GM11168 (cell line): ENCODE results near the gene IPO5.
"Not testable (repeated sequence)": the region's sequence is repeated elsewhere in the genome, so short reads cannot be mapped to it uniquely, and the experiment has no call there.

Experiments
- in situ Hi-C: fragments of 300-500 bp; cut with MboI; formaldehyde crosslinking; loops from one replicate; pipeline ENCODE4 v1.12.0; 2022; ENCODE audit warnings: low sequenced_read_pairs; ENCODE audit not compliant: unreplicated experiment

Gene IPO5

GRCh38 chr13:97946951-97947588, 6.4 kb upstream of the IPO5 start:
- in situ Hi-C loops, result no loop called here

DNA sequence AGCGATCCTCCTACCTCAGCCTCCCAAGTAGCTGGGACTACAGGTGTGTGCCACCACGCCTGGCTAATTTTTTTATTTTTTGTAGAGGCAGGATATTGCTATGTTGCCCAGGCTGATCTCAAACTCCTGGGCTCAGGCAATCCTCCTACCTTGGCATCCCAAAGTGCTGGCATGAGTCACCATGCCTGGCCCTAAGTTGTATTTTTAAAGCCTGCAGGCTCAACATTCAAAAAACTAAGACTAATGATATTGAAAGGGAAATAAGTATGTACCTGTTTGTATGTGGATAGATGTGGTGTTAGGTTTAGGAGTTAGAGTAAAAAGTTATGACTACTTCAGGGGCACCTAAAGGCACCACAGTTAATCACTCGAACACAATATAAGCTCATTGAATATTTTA, 5.4 kb upstream of the IPO5 start:
- in situ Hi-C loops, result no loop called here

- in situ Hi-C loops, result not testable (repeated sequence)
Observed at GRCh38 chr13:97949316-97949715, 4.2 kb upstream of the IPO5 start.

- in situ Hi-C loops, result no loop called here
Observed at GRCh38 chr13:97951376-97951775, 2.1 kb upstream of the IPO5 start.

DNA sequence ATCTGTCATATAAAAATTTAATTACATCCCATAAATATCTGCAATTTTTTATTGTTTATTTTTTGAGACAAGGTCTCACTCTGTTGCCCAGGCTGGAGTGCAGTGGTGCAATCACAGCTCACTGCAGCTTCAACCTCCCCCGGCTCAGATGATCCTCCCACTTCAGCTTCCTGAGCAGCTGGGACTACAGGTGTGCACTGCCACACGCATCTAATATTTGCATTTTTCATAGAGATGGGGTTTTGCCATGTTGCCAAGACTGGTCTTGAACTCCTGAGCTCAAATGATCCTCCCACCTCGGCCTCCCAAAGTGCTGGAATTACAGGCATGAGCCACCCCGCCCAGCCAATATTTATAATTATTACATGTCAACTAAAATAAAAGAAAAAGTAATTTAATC, 644 bp upstream of the IPO5 start:
- in situ Hi-C loops, result not testable (repeated sequence)

GRCh38 chr13:97961340-97961739, 7.9 kb downstream of the IPO5 start:
- in situ Hi-C loops, result no loop called here

GRCh38 chr13:97962887-97963286, 9.4 kb downstream of the IPO5 start:
- in situ Hi-C loops, result no loop called here

- in situ Hi-C loops, result no loop called here
Observed at GRCh38 chr13:97967226-97967625, 13.8 kb downstream of the IPO5 start.

- in situ Hi-C loops, result no loop called here
Observed at GRCh38 chr13:97967948-97968347, 14.5 kb downstream of the IPO5 start.

GRCh38 chr13:97971519-97971918, 18.0 kb downstream of the IPO5 start:
- in situ Hi-C loops, result no loop called here

DNA sequence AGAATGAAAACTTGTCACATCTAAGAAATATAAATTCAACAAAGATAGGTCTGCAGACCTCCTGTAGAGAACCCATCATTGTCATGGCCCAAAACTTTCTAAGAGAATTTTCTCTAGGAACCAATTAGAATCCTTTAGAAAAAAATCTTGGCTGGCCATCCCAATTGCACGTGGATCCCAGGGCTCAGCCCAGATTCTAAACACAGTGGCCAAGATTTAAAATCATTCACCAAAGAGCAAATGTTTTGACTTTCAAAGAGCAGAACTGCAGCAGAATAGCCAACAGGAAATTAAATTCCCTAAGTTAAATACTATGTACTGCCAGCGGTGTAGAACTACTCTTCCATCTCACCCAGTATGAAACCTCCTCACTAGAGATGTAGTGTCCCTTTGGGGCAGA, 21.3 kb downstream of the IPO5 start:
- in situ Hi-C loops, result no loop called here

GRCh38 chr13:97975280-97975847, 21.9 kb downstream of the IPO5 start:
- in situ Hi-C loops, result no loop called here

DNA sequence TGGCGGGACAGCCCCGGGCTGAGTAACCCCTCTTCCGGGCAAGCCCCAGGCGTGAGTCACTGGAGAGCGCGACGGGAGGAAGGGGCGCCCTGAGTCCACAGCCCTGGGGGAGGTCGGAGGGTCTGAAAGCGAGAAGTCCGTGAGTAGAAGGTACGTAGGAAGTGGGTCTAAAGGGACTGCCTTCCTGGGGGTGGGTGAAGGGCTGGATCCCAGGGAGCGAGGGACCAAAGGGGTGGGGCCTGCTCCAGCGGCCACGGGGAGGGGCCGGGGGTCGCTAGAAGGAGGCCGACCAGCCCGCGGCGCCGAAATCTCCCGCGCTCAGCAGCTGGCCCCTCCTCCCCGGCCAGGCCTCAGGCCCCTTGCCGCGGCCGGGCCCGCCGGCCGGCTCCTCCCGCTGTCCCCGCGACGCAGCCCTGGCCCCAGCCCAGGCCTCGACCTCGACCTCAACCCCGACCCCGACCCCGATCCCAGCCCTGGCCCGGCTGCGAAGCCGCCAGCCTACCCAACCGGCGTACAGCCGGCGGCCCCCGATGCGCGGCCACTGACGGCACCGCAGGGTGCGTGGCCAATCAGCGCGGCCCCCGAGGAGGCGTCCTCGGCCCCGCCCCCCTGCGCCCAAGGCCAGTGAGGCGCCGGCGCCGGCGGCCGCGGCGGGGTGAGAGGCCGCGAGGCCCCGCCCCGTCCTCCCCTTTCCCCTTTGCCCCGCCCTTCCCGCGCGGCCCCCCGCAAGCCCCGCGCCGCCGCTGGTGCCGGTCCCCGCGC, 22.6 kb downstream of the IPO5 start:
- in situ Hi-C loops, result no loop called here

- in situ Hi-C loops, result no loop called here
Observed at GRCh38 chr13:97976610-97977521, 23.4 kb downstream of the IPO5 start.

- in situ Hi-C loops, result no loop called here
Observed at GRCh38 chr13:97977982-97978381, 24.5 kb downstream of the IPO5 start.

DNA sequence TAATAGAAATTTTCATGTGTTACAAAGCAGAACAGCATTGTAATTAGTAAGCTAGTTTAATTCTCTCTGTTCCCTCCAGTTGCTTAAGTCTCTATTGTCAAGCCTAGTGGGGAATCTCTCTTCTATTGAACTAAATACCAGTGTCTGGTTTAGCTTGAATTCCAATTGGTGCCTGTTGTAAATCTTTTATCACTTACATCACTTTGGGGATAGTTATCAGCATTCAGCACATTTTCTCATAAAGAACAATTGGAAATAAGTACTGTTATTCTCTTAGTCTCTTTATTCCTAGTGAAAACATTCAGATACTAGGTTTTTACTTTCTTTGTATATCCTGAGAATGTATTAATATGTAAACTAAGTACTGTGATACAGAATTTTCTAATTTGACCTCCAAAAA, 25.2 kb downstream of the IPO5 start:
- in situ Hi-C loops, result no loop called here

DNA sequence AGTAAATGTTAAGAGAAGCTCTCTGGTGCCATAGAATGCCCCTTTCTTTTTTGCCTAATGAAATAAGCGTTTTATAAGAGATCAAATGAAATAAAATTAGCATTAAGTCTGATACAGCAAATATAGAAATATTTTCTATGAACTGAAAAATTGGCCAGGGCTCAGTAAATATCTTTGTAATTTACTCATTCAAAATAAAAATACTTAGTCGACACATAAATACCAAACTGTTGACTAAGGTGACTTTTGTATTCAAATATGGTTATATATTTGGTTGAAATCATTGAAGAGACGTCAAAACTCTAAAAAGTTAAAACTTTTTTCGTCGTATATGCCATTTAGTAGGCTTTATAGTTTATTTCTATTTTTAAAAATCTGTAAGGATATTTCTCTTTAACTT, 25.6 kb downstream of the IPO5 start:
- in situ Hi-C loops, result no loop called here

- in situ Hi-C loops, result no loop called here
Observed at GRCh38 chr13:97979556-97979955, 26.1 kb downstream of the IPO5 start.

DNA sequence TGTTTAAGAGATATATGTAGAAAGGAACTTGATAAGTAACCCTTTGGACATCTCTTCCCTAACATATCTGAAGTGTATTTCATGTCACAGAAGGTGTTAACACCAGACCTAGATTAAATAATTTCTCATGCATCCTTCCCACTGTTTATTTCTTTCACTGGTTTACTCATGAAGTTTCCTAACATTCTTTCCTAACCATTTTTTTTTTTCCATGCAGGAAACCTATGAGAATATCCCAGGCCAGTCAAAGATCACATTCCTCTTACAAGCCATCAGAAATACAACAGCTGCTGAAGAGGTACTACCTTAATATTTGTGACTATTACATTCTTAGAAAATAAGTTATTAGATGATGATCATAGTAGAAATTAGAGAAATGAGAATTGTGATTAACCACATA, 28.8 kb downstream of the IPO5 start:
- in situ Hi-C loops, result no loop called here

DNA sequence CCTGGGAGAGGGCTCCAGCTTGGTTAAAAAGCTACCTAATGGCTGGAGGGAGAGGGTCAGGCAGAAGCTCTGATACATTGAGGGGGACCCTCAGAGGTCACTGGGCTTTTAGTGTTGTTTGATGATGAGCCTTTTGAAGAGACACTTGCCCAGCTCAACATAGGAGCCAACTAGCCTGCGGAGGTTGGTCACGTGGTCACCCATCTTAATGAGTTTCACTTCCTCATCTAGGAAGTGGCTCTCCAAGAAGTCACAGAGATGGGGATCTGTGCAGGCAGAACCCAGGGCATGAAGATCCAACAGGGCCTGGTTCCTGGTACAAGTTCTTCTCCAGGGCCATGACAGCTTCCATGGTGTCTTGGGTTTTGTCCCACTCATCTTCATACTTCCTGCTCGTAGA, 33.4 kb downstream of the IPO5 start:
- in situ Hi-C loops, result no loop called here

GRCh38 chr13:97999653-98000052, 46.2 kb downstream of the IPO5 start:
- in situ Hi-C loops, result no loop called here
